Measurements from ENCODE around the gene BTN3A1.
"Not testable (repeated sequence)": the region's sequence is repeated elsewhere in the genome, so short reads cannot be mapped to it uniquely, and the experiment has no call there.

DNA sequence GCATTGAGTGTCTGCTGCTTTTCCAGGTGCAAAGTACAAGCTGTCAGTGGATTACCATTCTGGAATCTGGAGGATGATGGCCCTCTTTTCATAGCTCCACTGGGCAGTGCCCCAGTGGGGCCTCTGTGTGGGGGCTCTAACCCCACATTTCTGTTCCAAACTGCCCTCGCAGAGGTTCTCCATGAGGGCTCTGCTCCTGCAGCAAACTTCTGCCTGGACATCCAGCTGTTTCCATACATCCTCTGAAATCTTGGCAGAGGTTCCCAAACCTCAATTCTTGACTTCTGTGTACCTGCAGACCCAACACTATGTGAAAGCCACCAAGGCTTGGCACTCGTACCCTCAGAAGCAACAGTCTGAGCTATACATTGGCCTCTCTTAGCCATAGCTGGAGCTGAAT is 16.0 kb downstream of the BTN3A1 start:
- TF ChIP-seq ZFX (IDR thresholded peaks at IDR 0.05); EZH2 (IDR thresholded peaks at IDR 0.05); SIN3A (IDR thresholded peaks at IDR 0.05; ENCODE audit: low read depth); POLR2AphosphoS5 (IDR thresholded peaks at IDR 0.05; ENCODE audit: low read depth, low read length): not testable (repeated sequence)
- TF ChIP-seq, protein P1, sequence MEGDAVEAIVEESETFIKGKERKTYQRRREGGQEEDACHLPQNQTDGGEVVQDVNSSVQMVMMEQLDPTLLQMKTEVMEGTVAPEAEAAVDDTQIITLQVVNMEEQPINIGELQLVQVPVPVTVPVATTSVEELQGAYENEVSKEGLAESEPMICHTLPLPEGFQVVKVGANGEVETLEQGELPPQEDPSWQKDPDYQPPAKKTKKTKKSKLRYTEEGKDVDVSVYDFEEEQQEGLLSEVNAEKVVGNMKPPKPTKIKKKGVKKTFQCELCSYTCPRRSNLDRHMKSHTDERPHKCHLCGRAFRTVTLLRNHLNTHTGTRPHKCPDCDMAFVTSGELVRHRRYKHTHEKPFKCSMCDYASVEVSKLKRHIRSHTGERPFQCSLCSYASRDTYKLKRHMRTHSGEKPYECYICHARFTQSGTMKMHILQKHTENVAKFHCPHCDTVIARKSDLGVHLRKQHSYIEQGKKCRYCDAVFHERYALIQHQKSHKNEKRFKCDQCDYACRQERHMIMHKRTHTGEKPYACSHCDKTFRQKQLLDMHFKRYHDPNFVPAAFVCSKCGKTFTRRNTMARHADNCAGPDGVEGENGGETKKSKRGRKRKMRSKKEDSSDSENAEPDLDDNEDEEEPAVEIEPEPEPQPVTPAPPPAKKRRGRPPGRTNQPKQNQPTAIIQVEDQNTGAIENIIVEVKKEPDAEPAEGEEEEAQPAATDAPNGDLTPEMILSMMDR (IDR thresholded peaks at IDR 0.05 in 2 of 3, conservative IDR thresholded peaks at IDR 0.05 in 1 of 3; ENCODE audit: borderline replicate concordance in 1 of 3, insufficient read depth in 1 of 3, low read depth in 2 of 3, low read length in 2 of 3): not testable (repeated sequence)
